NCI-H187 treated with DMSO at 0.1 percent for 48 hours (cell line): ENCODE results near the gene MAZ.
A peak's percentile ranks its signal among the peaks of the same experiment; 100 is the strongest.

Experiments used
- DNase-seq: peaks from one replicate; lab custom pipeline; 2025; lab: John Stamatoyannopoulos, UW

Gene MAZ

DNA sequence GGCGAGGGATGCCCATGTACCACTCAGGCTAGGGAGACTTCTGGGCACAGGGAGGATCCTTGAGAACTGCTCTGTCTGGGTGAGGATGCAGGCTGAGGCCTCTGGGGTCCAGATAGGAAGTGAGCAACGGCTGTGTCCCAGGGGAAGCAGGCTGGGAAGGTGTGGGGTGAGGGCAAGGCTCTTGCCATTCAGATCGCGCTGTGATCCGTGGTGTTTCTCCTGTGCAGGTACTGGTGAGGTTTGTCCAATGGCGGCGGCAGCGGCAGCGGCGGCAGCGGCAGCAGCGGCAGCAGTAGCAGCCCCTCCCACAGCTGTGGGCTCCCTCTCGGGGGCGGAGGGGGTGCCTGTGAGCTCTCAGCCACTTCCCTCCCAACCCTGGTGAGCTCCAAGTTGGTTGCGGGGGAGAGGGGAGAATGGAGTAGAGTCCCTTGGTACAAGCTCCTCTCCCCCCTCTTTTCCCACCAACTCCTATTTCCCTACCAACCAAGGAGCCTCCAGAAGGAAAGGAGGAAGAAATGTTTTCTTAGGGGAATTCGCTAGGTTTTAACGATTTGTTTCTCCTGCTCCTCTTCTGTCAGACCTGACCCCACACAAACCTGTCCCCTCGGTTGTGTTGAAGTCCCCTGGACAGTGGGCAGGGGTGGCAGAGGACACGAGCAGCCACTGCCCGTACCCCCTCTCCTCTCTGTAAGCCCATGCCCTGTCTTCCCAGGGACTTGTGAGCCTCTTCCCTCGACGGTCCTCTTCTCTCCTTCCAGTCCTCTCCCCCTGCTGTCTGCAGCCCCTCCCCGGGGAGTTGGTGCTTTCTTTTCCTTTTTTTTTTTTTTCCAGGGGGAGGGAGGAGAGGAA is 3.7 kb downstream of the MAZ start:
- DNase-seq = no peak

- DNase-seq = no peak
Measured at GRCh38 chr16:29810699-29811169, 4.4 kb downstream of the MAZ start.

- no peak for DNase-seq
Measured at GRCh38 chr16:29811170-29811895, 5.0 kb downstream of the MAZ start.

DNA sequence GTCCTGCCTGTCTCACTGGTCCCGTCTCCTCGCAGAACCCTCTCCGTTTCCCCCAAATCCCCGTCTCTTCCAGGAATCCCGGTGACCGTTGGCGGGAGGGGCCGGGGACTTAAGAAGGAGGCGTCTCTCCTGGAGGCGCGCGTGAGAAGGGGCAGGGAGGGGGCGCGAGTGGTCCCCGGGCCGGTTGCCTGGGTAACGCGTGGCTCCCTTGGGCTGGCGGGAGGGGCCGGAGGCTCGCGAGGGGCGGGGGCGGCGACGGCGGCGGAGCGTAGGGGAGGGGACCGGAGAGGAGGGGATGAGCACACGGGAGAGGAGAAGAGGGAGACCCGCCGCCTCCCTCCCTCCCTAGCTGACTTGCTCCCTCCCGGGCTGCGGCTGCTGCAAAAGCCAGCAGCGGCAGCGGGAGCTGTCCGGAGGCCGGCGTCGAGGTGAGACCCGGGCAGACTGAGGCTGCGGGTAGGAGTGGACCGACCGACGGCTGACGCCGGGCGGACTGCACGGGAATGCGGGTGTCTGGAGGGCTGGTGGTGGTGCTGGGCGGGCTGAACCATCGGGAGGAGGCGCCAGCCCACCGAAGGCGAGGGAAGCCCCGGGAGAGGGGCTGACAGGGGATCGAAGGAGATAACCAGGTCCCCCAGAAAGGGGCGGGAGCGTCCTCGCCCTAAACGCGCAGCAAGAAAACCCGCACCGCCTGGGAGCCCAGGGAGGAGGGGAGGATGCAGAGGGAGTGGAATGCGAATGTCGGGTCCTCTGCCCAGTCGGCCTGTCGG is 5.8 kb downstream of the MAZ start, which contains the start of gene PRRT2:
Gene PRRT2 (plus strand): TSS at position 298 of the 770 bp plus-strand sequence. CDS start 862 bp downstream, outside the sequence.
- DNase-seq = no peak

- DNase-seq = no peak
Measured at GRCh38 chr16:29812754-29813643, 6.7 kb downstream of the MAZ start.

- DNase-seq = no peak
Measured at GRCh38 chr16:29813644-29814562, 7.6 kb downstream of the MAZ start.

DNA sequence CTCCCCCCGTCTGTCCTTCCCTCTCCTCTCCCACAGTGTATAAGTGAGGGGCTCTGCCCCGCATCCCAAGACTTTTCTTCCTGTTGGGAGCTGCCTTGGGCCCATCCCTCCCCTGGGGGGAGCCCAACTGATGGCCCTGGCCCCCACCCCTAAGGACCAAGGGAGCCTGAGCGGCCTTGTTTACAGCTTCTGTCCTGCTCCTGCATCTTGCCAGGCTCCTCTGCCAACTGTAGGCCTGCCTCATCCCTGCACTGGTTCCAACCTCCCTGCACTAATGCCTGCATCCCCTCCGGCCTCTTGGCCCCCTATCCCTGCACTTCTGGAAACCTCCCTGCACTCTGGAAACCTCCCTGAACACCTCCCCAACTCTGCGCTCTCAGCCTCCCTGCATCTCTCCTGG is 8.3 kb downstream of the MAZ start:
- no peak for DNase-seq

GRCh38 chr16:29815032-29815721 is 8.8 kb downstream of the MAZ start:
- no peak for DNase-seq

- DNase-seq = peak; percentile 54
Measured at GRCh38 chr16:29815793-29816693, 9.7 kb downstream of the MAZ start, which contains the start of gene PAGR1. PAGR1 (plus strand) TSS chr16:29816152; CDS start chr16:29816526, 374 bp downstream.

DNA sequence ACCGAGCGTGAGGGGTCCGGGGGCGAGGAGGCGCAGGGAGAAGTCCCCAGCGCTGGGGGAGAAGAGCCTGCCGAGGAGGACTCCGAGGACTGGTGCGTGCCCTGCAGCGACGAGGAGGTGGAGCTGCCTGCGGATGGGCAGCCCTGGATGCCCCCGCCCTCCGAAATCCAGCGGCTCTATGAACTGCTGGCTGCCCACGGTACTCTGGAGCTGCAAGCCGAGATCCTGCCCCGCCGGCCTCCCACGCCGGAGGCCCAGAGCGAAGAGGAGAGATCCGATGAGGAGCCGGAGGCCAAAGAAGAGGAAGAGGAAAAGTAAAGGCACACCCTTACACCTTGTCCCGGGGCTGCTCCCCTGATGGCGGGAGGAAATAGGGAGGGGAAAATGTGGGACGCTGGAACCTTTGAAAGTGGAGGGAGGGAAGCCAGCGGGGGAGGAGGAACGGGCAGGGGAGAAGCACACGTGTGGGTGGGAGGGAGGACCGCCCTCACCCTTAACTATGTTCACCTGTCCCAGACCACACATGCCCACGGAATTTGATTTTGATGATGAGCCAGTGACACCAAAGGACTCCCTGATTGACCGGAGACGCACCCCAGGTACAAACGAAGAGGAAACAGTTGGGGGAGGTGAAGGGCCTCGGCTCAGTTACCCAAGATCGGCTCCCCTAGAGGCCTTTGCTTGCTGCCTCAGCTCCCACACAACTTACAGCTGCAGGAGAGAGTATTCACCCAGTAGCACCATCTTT is 10.5 kb downstream of the MAZ start:
- no peak for DNase-seq

GRCh38 chr16:29818082-29818481 is 11.8 kb downstream of the MAZ start:
- no peak for DNase-seq

DNA sequence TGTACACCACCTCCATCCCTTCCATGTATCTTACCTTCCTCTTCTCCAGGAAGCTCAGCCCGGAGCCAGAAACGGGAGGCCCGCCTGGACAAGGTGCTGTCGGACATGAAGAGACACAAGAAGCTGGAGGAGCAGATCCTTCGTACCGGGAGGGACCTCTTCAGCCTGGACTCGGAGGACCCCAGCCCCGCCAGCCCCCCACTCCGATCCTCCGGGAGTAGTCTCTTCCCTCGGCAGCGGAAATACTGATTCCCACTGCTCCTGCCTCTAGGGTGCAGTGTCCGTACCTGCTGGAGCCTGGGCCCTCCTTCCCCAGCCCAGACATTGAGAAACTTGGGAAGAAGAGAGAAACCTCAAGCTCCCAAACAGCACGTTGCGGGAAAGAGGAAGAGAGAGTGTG is 13.2 kb downstream of the MAZ start:
- DNase-seq = no peak

- DNase-seq = no peak
Measured at GRCh38 chr16:29820271-29820701, 14.0 kb downstream of the MAZ start, which contains the start of gene MVP. MVP (plus strand) TSS chr16:29820462; CDS start chr16:29830550, 10,088 bp downstream.

GRCh38 chr16:29820730-29821642 is 14.7 kb downstream of the MAZ start:
- DNase-seq = no peak

- no peak for DNase-seq
Measured at GRCh38 chr16:29821643-29822115, 15.3 kb downstream of the MAZ start.

DNA sequence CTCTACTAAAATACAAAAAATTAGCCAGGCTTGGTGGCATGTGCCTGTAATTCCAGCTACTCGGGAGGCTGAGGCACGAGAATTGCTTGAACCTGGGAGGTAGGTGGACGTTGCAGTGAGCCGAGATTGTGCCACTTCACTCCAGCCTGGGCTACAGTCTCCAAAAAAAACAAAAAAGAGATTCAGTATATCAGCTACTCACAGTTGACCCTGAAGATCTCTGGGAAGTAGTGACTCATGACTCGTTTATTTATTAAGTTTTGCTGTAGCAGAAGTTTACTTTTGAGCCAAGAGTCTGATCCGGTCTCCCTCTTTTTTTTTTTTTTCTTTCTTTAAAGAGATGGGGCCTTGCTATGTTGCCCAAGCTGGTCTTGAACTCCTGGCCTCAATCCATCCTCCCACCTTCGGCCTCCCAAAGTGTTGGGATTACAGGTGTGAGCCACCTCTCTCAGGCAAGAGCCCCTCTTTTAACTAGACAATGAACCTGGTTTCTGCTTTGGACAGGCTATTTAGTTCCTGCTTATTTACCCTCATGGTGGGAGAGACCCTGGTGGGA is 18.3 kb downstream of the MAZ start:
- no peak for DNase-seq
